IMR-90 (cell line): ENCODE data around the gene SF3B2. TPM values are rescaled to one million over a fixed set of nuclear protein-coding genes. Genes with fewer than 3 reads are reported as not detected.
"Not testable (repeated sequence)": the region's sequence is repeated elsewhere in the genome, so short reads cannot be mapped to it uniquely, and the experiment has no call there.

Experiments
- ATAC-seq: fragments of 200-7000 bp; cut with Tn5 transposase; 2 replicates; pipeline ENCODE4 v1.9.1; 2020; ENCODE audit warnings: low read depth, mild to moderate bottlenecking, moderate library complexity
- BruUV-seq: library from RNA; stranded (reverse); fragments of 400-500 nt; replicated peaks from 2 replicates; lab custom pipeline; 2021; lab: Mats Ljungman, UMichigan
- CTCF ChIA-PET: fragments of 300-600 bp; formaldehyde crosslinking; extraction: SDS; loops from one replicate; lab custom pipeline; 2021; ENCODE audit warnings: antibody characterized with exemption; lab: Yijun Ruan, JAX
- POLR2A ChIA-PET: fragments of 300-600 bp; sonication (Branson Sonifier 250); formaldehyde crosslinking; loops from one replicate; lab custom pipeline; 2022; ENCODE audit warnings: antibody characterized with exemption; ENCODE audit not compliant: unreplicated experiment; lab: Charles Lee
- DNase-seq: peaks from one replicate; pipeline ENCODE4 v3.0.0; 2013
- H2AFZ ChIP-seq: replicated peaks from 2 replicates; pipeline ENCODE3; 2013; ENCODE audit warnings: low read length, mild to moderate bottlenecking; ENCODE audit not compliant: poor library complexity
- H2AK5ac ChIP-seq: 2 replicates; pipeline ENCODE4 v1.6.1; 2013; ENCODE audit warnings: low read depth, low read length, inconsistent platforms
- H2AK9ac ChIP-seq: replicated peaks from 2 replicates; pipeline ENCODE3; 2013; ENCODE audit warnings: mild to moderate bottlenecking, low read depth, low read length, moderate library complexity; ENCODE audit not compliant: poor library complexity
- H2BK120ac ChIP-seq: 2 replicates; pipeline ENCODE4 v1.6.1; 2013; ENCODE audit warnings: low read depth, low read length, inconsistent platforms
- H2BK15ac ChIP-seq: 3 replicates; pipeline ENCODE4 v1.6.1; 2013; ENCODE audit warnings: low read depth, low read length, inconsistent platforms
- H2BK20ac ChIP-seq: 2 replicates; pipeline ENCODE4 v1.6.1; 2013; ENCODE audit warnings: low read depth, mild to moderate bottlenecking, inconsistent platforms, low read length, moderate library complexity
- H2BK5ac ChIP-seq: 2 replicates; pipeline ENCODE4 v1.6.1; 2013; ENCODE audit warnings: mild to moderate bottlenecking, low read depth, low read length, inconsistent platforms; ENCODE audit not compliant: poor library complexity, severe bottlenecking
- H3K14ac ChIP-seq: replicated peaks from 2 replicates; pipeline ENCODE4 v1.6.1; 2013; ENCODE audit warnings: low read depth, low read length, inconsistent platforms
- H3K18ac ChIP-seq: 2 replicates; pipeline ENCODE4 v1.6.1; 2013; ENCODE audit warnings: low read depth, low read length, control low read depth
- H3K23ac ChIP-seq: 2 replicates; pipeline ENCODE4 v1.6.1; 2013; ENCODE audit warnings: low read depth, low read length, inconsistent platforms
- H3K27ac ChIP-seq: 2 replicates; pipeline ENCODE4 v1.5.1; 2013; ENCODE audit warnings: mild to moderate bottlenecking, control low read depth, low read length; ENCODE audit not compliant: insufficient read depth
- H3K27me3 ChIP-seq: 2 replicates; pipeline ENCODE4 v1.6.1; 2013; ENCODE audit warnings: low read length; ENCODE audit not compliant: control insufficient read depth, insufficient read depth
- H3K36me3 ChIP-seq: 2 replicates; pipeline ENCODE4 v1.6.1; 2013; ENCODE audit warnings: low read length, mixed read lengths; ENCODE audit not compliant: control insufficient read depth, insufficient read depth
- H3K4ac ChIP-seq: 2 replicates; pipeline ENCODE4 v1.6.1; 2013; ENCODE audit warnings: low read depth, low read length, inconsistent platforms
- H3K4me1 ChIP-seq: 2 replicates; pipeline ENCODE4 v1.6.1; 2013; ENCODE audit warnings: low read length, mixed read lengths; ENCODE audit not compliant: control insufficient read depth, insufficient read depth
- H3K4me2 ChIP-seq: 2 replicates; pipeline ENCODE4 v1.6.1; 2013; ENCODE audit warnings: low read depth, mild to moderate bottlenecking, control low read depth, low read length, moderate library complexity
- H3K4me3 ChIP-seq: 2 replicates; pipeline ENCODE4 v1.5.1; 2013; ENCODE audit warnings: low read depth, mild to moderate bottlenecking, control low read depth, low read length, moderate library complexity; ENCODE audit not compliant: insufficient read depth
- H3K56ac ChIP-seq: 2 replicates; pipeline ENCODE4 v1.6.1; 2013; ENCODE audit warnings: low read length, inconsistent platforms; ENCODE audit not compliant: insufficient read depth; ENCODE audit errors: extremely low read depth
- H3K79me1 ChIP-seq, 2 experiments: 2 replicates each; pipeline ENCODE4 v1.6.1; 2013; ENCODE audit warnings: low read length in 2 of 2, inconsistent platforms in 1 of 2, low read depth in 1 of 2
- H3K9ac ChIP-seq: 2 replicates; pipeline ENCODE4 v1.6.1; 2013; ENCODE audit warnings: low read depth, low read length, control low read depth
- H3K9me1 ChIP-seq: 2 replicates; pipeline ENCODE4 v1.6.1; 2013; ENCODE audit warnings: low read length, inconsistent platforms; ENCODE audit not compliant: insufficient read depth
- H3K9me3 ChIP-seq: 2 replicates; pipeline ENCODE4 v1.6.1; 2013; ENCODE audit warnings: low read length; ENCODE audit not compliant: control insufficient read depth, insufficient read depth
- H4K20me1 ChIP-seq: 2 replicates; pipeline ENCODE4 v1.6.1; 2013; ENCODE audit warnings: low read length, inconsistent platforms; ENCODE audit not compliant: insufficient read depth
- H4K5ac ChIP-seq: 2 replicates; pipeline ENCODE4 v1.6.1; 2013; ENCODE audit warnings: mild to moderate bottlenecking, low read depth, low read length, control low read depth
- H4K8ac ChIP-seq, 2 experiments: 2 replicates each; pipeline ENCODE4 v1.6.1; 2013; ENCODE audit warnings: low read depth in 2 of 2, low read length in 2 of 2, control low read depth in 1 of 2, inconsistent platforms in 1 of 2
- H4K91ac ChIP-seq: 2 replicates; pipeline ENCODE4 v1.6.1; 2013; ENCODE audit warnings: low read depth, low read length, inconsistent platforms; ENCODE audit not compliant: insufficient read depth
- WGBS, 2 experiments: methylation state at CpG; one replicate each; pipeline versions ENCODE4 v1.1.5 to v1.1.7; 2013; ENCODE audit warnings: missing lambda C conversion rate in 2 of 2; ENCODE audit not compliant: insufficient read length in 1 of 2; ENCODE audit errors: extremely low coverage in 2 of 2; 5-methylcytosine and 5-hydroxymethylcytosine counted together
- dilution Hi-C: fragments of 300-500 bp; cut with HindIII; formaldehyde crosslinking; loops from one replicate; pipeline ENCODE4 v1.14.3; 2018; ENCODE audit warnings: low sequenced_read_pairs; ENCODE audit not compliant: unreplicated experiment
- in situ Hi-C: fragments of 300-500 bp; cut with MboI; formaldehyde crosslinking; loops from 3 replicates; pipeline ENCODE4 v1.14.3; 2019; ENCODE audit warnings: low sequenced_read_pairs, inconsistent platforms, mixed read lengths
- intact Hi-C: fragments of 100-400 bp; cut with micrococcal nuclease; formaldehyde crosslinking; loops from 2 replicates; pipeline ENCODE4 v1.10.0; 2022
- polyA plus RNA-seq, 3 experiments: library from polyadenylated mRNA; depleted of rRNA; stranded (reverse); fragments of >200 nt; gene quantifications; 2 replicates each; pipeline ENCODE4 v1.2.3, GENCODE V29; 2012; ENCODE audit warnings: low replicate concordance in 1 of 3
- total RNA-seq: library from RNA; depleted of rRNA; stranded (reverse); fragments of >200 nt; gene quantifications from 2 replicates; pipeline ENCODE4 v1.2.3, GENCODE V29; 2012

Gene SF3B2
- total and polyA plus RNA-seq, 2 of the 4 experiments (the other 2 are of a cell fraction), result 120 to 122 TPM

- H4K20me1 ChIP-seq, result peaks cover 17% of the 10 kb centered on the region
- H3K18ac ChIP-seq, H3K4ac ChIP-seq, H2AK9ac ChIP-seq, in situ Hi-C loops, intact Hi-C loops, H3K9me3 ChIP-seq, H2BK120ac ChIP-seq, H4K5ac ChIP-seq, H2AFZ ChIP-seq, CTCF ChIA-PET, BruUV-seq, H3K9ac ChIP-seq, H3K36me3 ChIP-seq, H4K8ac ChIP-seq, POLR2A ChIA-PET, H3K27me3 ChIP-seq, H3K27ac ChIP-seq, H3K4me1 ChIP-seq, H3K56ac ChIP-seq, H2AK5ac ChIP-seq, H2BK20ac ChIP-seq, H3K14ac ChIP-seq, H3K4me3 ChIP-seq, H3K23ac ChIP-seq, ATAC-seq, H3K4me2 ChIP-seq, H4K91ac ChIP-seq, DNase-seq, H2BK15ac ChIP-seq, dilution Hi-C loops, H2BK5ac ChIP-seq: not testable (repeated sequence)
- H3K9me1 ChIP-seq, result peaks cover 12% of the 10 kb centered on the region
- peaks cover 35 to 63% of the 10 kb centered on the region in 2 experiments for H3K79me1 ChIP-seq
- 90% methylated on average over 2 of the region's 10 CpGs; no CpG with 5 or more reads in 1 of the 2 experiments for whole genome bisulfite sequencing, 2 experiments
Observed at GRCh38 chr11:66099746-66100145, 47.6 kb downstream of the SF3B2 start.
